CD4-positive, alpha-beta T cell treated with Interleukin-2 at 100 ng/mL for 4 hours (primary cell): ENCODE data around the gene RAD51AP1.
"Not testable (repeated sequence)": the region's sequence is repeated elsewhere in the genome, so short reads cannot be mapped to it uniquely, and the experiment has no call there.

ENCODE experiments used
- DNase-seq: peaks from one replicate; pipeline ENCODE4 v3.0.0-alpha.2; 2020; ENCODE audit warnings: low spot score

The RAD51AP1 gene, protein sequence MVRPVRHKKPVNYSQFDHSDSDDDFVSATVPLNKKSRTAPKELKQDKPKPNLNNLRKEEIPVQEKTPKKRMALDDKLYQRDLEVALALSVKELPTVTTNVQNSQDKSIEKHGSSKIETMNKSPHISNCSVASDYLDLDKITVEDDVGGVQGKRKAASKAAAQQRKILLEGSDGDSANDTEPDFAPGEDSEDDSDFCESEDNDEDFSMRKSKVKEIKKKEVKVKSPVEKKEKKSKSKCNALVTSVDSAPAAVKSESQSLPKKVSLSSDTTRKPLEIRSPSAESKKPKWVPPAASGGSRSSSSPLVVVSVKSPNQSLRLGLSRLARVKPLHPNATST

DNA sequence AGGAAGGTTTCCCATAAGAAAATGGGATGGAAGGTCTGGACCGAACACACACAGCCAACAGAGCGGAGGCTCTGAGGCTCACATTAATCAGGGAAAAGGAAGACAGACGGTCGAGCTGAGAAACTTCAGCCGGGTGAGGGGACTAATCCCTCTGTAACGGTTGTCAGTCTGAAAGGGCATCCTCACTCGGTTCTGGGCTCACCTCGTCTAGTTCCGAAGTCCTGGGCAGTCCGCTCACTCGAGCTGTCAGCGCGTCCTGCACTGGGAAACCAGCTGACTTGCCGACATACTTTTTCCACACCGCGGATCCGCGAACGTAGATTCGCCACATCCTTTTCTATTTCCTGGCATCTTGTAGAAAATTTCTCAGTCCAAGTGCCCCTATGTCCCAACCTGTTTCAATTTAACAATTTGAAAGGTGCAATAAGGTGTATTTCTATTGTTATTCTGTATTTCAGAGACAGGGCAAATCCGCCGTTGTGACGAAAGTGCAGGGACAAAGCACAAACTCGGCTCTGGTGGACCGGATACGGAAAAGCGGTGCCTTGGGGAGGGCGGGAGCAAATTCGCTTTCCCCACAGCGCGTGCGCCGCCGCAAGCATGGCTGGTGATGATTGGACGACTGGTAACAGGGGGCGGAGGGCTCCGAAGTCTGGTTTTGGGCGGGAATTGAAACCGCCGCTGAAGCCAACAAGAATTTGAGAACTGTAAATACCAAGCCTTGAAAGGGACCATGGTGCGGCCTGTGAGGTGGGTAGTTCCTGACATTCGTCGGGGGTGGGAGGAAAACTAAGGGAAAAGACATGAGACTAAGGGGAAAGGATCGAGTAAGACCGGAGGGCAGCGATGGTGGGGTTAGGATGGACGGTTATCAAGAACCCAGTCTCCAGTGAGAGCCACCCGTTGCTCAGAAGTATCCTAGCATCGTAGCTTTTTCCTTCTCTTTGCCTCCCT lies at the start of gene RAD51AP1:
TSS of gene RAD51AP1 (plus strand) at position 684 of the 954 bp plus-strand sequence. CDS start at position 734, 50 bp downstream.
- peak; percentile 97 for DNase-seq

DNA sequence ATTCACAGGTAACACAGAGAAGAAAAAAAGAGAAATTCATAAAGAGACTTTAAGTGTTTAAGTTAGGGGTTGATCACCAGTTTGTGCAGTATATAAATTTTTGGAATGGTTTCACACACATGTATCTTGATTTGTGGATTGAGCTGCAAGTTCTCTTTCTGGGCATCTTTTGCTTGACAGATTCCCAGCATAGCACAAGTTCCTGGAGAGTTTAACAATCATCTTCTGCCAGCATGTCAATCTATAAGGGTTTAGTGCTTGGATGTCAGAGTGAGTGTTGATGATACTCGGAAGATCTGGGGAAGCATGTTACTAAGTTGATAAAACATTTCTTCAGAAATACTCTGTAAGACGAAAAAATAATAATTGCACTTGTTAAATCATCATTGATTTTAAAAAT lies 49.1 kb upstream of the RAD51AP1 start:
- DNase-seq = no peak

DNA sequence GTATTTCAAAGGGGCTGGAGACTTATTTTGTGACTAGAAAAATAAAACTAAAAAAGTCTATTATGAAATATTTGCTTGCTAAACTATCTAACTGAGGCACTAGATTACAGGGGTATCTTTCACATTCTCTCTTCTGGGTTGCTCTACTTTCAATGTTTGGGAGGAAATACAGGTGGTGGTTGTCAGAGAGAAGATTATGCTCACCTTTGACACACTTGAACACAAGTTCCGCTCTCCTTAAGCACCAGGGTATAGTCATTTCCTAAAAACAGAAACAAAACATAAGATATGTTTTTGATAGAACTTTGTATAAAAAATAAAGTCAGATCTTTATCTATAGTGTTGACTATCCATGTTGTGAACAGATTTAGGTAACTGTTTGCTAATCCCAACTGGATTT lies 47.7 kb upstream of the RAD51AP1 start:
- no peak for DNase-seq

DNA sequence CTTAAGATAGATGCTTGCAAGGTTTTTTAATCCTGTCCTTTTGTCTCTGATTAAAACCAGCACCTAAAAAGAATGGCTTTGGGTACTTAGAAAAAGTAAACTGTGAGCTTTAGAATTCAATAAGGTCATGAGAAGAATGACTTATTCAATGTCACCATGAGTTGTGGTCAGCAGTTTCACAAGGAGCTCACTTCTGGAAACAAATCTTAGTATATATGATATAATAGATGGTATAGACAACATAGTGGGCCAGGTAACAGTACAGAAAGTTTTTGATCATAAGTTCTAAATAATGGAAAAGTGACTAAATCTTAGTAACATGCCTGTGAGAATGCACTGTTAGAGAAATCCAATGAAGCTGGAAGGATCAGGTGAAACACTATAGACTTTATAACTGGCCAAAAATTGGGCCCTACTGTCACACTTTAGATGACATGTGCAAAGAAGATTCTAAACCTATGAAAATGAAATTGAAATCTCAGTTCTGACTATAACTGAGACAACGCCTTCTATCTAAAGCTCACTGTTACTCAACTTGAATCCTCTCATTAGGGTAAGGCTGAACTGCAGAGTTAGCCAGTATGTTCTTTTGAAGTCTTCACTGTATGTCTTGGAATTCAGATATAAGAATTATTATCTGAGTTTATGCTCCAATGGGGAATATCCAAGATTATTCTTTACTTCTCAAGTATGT lies 42.4 kb upstream of the RAD51AP1 start:
- DNase-seq = no peak

DNA sequence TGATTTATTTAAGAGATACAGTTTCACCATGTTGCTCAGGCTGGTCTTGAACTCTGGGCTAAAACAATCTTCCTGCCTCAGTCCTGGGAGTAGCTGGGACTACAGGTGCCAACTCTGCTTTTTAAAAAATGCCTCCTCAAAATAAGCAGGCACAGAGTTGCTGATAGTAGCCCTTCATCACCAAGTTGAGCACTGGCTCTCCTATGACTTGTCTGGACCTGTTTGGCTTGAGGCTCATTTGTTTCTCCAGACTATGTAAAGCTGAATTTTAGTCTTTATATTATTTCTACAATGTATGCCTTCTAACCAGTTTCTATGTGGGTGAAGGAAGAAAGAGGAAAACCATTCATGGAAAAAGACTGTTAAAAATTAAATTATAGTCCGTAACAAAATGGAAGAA lies 39.5 kb upstream of the RAD51AP1 start:
- no peak for DNase-seq

DNA sequence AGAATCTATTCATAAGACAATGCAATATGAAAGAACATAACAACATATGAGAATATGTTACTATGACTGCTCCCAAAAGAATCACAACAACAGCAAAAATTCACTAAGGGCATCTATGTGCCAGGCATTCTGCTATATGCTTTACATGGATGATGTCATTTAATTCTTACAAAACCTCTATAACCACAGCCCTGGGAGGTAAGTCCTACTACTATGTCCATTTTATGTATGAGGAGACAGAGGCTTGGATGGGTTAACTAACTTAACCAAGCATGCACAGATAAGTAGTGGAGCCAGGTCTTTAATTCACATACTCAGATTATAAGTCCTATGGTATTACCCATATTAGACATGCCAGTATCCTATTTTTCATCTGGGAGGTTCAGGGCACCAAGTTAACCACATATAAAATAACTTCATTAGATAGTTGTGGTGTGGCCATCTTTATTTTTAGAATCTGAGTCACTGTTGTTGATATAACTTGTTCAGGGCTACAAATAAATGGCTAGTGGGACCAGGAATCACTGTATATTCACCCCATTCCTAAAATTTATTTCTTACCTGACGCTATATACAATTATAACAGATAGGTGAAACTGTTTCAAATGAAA lies 33.2 kb upstream of the RAD51AP1 start:
- no peak for DNase-seq

DNA sequence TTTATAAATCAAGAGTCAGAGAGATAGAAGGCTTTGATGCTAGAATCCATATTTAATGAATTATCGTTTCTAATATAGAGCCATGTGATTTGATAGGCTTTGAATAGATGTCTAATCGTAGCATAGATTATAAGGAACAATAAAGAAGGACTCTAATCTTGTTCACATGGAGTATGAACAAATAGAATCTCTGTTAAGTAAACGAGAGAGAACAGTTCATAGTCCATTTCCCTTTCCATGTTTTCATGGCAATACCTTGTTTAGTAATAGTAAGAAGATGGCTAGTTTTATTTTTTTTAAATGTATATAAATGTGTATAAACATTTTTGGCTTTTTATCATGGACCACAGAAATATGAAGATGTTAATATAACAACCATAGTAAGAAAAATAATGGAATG lies 32.3 kb upstream of the RAD51AP1 start:
- DNase-seq = no peak

DNA sequence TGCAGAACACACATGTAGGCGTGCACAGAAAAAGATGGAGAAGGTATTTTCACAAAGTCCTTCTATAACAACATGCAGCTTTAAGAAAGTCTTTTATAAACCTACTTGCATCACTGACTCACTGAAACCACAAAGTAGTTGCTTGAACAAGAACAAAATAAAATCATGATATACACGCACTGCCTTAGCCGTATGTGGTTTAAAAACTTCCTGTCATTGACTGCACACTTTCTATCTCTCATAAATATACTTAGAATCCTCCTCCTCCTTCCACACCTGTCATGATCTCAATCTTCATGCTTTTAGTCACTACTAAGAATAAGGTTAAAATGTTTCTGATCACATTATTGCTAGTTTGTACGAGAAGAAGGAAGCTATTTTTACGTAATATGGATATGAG lies 31.8 kb upstream of the RAD51AP1 start:
- DNase-seq = peak; percentile 75

DNA sequence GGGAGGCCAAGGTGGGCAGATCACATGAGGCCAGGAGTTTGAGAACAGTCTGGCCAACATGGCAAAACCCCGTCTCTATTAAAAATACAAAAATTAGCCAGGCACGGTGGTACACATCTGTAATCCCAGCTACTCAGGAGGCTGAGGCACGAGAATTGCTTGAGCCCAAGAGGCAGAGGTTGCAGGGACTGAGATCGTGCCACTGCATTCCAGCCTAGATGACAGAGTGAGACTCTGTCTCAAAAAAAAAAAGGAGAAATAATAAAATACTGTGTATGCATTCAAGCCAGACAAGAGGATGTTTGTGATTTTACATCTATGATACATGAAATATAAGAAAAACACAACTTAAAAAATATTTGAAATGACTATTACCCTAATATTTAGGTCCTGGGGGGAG lies 30.2 kb upstream of the RAD51AP1 start:
- DNase-seq = not testable (repeated sequence)

DNA sequence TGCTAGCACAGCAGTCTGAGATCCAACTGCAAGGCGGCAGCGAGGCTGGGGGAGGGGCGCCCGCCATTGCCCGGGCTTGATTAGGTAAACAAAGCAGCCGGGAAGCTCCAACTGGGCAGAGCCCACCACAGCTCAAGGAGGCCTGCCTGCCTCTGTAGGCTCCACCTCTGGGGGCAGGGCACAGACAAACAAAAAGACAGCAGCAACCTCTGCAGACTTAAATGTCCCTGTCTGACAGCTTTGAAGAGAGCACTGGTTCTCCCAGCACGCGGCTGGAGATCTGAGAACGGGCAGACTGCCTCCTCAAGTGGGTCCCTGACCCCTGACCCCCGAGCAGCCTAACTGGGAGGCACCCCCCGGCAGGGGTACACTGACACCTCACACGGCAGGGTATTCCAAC lies 29.4 kb upstream of the RAD51AP1 start:
- DNase-seq = not testable (repeated sequence)

DNA sequence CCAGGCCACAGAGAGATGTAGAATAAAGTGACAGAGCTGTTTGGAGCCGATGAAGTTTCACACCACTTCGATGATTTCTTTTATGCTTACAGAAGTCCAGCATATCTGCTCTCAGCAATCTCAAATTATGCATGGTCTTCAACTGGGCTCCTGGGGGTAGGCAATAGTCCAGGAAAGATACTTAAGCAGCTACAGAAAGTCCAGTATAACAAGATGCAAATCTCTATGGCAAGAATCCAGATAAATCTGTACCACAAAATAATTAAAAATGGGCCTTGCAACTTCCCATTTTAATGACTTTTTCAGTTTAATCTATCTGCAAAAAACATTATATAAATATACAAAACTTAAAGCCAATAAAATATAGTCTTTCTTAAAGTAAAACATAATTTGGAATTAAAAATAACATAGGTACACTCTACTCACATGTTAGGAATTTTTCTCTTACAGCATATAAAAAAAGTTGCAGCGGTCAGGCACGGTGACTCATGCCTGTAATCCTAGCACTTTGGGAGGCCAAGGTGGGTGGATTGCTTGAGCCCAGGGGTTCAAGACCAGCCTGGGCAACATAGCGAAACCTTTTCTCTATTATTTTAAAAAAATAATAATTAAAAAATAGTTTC lies 20.5 kb upstream of the RAD51AP1 start:
- DNase-seq = no peak

DNA sequence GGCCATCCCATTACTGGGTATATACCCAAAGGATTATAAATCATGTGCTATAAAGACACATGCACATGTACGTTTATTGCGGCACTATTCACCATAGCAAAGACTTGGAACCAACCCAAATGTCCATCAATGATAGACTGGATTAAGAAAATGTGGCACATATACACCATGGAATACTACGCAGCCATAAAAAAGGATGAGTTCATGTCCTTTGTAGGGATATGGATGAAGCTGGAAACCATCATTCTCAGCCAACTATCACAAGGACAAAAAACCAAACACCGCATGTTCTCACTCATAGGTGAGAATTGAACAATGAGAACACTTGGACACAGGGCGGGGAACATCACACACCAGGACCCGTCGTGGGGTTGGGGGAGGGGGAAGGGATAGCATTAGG lies 15.2 kb upstream of the RAD51AP1 start:
- not testable (repeated sequence) for DNase-seq

DNA sequence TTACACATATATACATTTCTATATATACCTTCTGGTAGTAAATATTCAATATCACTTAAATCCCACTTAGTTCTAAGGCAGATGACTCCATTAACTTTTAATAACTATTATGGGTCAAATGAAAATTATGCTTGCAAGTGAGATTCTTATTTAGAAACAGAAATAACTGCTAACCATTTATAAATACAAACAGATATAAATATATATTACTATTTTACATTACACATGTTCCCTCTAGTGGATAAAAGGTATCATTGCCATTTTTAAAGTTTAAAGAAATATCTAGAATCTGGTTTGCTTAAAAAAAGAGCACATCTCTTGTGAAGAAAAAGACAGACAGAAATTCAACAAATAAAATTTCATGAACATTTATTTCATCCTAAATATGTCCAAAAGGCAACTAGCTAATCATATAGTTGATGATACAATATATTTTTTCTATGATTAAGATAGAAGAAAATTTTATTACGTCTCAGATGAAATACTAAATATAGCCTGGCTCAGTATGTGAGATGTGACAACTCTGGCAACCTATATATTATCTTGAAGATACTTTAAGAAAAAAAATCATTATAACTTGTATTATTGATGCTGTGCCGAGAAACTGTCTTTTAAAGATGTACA lies 11.7 kb upstream of the RAD51AP1 start:
- DNase-seq = peak; percentile 15

DNA sequence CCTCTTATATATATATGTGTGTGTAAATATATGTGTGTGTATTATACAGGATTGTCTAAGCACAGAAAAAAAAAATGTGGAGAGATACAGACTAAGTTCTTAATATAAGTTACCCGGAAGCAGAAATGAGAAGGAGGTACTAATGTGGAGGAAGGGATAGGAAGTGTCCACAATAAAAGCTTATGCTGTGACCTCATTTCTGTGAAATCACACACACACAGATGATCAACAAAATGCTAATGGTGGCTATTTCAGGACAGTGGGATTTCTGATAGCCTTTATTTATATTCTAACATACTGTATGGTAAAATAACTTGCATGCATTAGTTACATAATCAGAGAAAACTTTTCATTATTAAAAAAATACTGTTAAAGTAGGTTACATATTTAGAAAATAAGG lies 8.5 kb upstream of the RAD51AP1 start:
- DNase-seq = no peak

DNA sequence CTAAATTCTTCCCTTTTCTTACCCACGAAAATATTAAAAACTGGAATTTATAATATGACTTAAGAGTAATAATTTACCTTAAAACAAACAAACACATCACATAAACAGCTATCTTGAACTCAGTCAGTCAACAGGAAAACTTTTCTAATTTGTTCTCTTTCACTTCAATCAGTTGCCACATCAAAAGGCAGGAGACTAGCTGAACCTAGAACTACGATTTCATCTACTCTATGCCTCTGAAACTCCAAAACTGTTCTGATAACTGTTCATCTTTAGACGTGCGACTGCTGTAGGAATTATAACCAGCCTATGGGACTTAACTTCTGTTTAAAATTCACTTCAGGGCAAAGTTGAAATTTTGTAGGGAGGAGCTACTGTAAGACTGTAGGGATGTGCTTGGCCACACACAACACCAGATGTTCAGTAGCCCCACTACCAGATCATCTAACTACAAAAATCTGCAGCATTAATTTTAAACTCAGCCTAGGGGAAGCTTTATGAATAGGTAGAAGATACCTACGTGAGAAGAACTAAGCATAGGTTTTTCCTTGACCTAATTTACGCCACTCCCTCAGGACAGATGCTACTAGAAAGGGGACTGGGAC lies 7.6 kb upstream of the RAD51AP1 start:
- DNase-seq = peak; percentile 4

DNA sequence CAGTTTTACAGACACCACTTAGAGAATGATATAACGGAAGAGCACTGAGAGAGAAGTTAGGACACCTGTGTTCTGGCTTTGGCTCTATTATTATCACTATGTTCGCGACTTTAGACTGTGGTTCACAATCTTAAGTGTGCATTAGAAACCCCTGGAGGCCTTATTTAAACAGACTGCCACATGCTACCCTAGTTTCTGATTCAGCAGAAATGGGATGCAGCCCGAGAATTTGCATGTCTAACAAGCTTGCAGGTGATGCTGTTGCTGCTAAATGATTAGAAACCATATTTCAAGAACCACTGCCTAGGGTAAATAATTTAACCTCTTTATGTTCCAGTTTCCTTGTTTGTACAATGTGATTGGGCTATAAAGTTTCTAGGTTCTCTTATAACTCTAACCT lies 3.6 kb upstream of the RAD51AP1 start:
- DNase-seq = no peak

DNA sequence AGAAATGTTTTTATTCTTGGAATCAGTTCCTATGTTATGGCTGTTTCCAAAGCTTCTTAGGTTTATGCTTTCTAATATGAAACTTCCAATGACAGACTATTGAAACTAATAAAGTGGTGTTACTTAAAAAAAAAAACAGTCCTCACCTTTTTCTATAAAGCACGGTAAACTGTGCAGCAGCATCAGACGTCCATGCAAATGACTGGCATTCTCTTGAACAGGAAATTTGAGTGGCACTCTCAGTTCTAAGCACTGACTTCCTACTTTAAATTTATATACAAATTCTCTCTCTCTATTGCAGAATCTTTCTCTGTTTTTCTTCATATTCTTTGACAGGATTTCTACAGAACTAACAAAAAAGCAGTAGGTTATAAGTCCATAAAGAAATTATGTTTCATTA lies 2.8 kb upstream of the RAD51AP1 start:
- no peak for DNase-seq

DNA sequence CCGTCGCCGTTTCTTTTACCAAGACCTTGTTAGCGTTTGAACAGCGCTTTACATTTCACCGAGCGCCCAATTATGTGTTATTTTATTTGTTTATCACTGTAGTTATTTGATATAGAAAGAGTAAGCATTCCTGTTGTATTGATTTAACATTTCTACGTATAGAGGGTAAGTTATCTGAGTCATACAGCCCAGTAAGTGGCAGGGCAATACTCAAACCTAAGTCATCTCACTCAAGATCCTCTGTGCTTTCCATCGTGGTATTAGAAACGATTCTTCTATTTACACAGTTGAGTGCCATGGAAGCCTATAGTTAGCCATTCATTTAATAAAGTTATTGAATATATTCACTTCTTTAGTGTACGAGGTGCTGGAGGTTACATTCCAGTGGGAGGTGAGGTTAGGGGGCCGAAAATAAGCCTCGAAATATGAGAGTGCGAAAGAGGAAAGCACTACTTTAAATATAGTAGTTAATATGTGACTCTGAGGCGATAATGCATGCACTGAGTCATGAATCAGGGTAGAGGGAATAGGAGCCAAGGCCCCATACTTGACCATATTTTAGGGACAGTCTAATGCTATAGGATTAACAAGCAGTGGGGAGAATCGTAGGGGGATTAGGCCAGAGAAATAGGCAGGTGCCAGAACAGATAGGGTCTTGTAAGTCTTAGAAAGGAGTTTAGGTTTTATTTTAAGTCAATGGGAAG lies 629 bp downstream of the RAD51AP1 start:
- no peak for DNase-seq

DNA sequence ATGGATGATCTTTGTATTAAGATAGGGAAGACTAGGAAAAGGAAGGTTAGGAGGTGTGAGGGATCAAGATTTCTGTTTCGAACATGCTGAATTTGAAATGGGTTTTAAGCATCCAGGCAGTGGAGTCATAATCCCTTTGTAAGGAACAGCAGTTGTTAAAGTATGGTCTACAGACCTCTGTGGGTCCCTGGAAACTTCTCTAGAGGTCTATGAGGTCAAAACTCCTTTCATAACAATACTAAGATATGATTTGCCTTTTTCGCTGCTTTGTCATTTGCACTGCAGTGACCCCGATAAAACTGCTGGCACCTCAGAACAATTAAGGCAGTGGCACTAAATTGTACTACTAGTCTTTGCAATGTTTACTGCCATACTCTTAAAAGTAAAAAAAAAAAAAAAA lies 1.5 kb downstream of the RAD51AP1 start:
- no peak for DNase-seq

DNA sequence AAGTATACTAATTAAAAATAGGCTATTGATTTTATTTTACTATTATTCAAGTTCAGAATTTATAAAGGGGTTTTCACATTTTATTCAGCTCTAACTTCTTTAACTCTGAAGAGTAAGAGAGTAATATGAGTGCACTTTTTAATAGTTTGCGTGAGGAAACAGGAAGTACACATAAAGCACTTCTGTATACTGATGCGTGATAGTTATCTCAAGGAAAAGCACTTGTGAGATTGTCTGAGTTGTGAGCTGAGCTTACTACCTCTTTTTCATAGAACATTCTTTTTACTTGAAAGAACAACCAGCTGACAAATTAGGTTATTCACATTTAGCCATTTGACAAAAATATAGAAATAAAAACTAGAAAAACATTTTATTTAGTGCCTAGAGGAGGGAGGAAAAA lies 1.9 kb downstream of the RAD51AP1 start:
- DNase-seq = no peak
